SK-MEL-5 (cell line): ENCODE results near the gene PGBD5. TPM values are rescaled to one million over a fixed set of nuclear protein-coding genes. Genes with fewer than 3 reads are reported as not detected.
A peak's percentile ranks its signal among the peaks of the same experiment; 100 is the strongest.

Experiments used
- DNase-seq: peaks from one replicate; pipeline ENCODE4 v3.0.0-alpha.2; 2016; ENCODE audit warnings: low read depth, low spot score
- in situ Hi-C: cut with HindIII; loops from 2 replicates; pipeline ENCODE4 v1.10.0; 2016; ENCODE audit warnings: low sequenced_read_pairs, high pct_unique_total_duplicates, low pct_unique_long_range_greater_than_20kb
- total RNA-seq: library from RNA; depleted of rRNA; stranded (reverse); fragments of >200 nt; shearing (Covaris generic); gene quantifications from 2 replicates; pipeline ENCODE4 v1.2.3, GENCODE V29; 2014

Gene PGBD5
- total RNA-seq, 1 experiment from 2014 or later, result 0.61 TPM

GRCh38 chr1:230345139-230345885 is 80.8 kb downstream of the PGBD5 start:
- in situ Hi-C loops, result no loop called here

GRCh38 chr1:230342699-230343098 is 83.4 kb downstream of the PGBD5 start:
- in situ Hi-C loops, result no loop called here
- DNase-seq, result no peak

More at GRCh38 chr1:230345139-230345885, 80.8 kb downstream of the PGBD5 start:
- DNase-seq, result peak; percentile 84

- in situ Hi-C loops, result no loop called here
- no peak for DNase-seq
Observed at GRCh38 chr1:230342019-230342418, 84.1 kb downstream of the PGBD5 start.

- in situ Hi-C loops, result no loop called here
- DNase-seq, result no peak
Observed at GRCh38 chr1:230341162-230341546, 85.0 kb downstream of the PGBD5 start.

GRCh38 chr1:230340526-230341161 is 85.5 kb downstream of the PGBD5 start:
- in situ Hi-C loops, result no loop called here
- DNase-seq, result no peak

- in situ Hi-C loops, result no loop called here
Observed at GRCh38 chr1:230339033-230339432, 87.1 kb downstream of the PGBD5 start.

GRCh38 chr1:230337266-230337665 is 88.9 kb downstream of the PGBD5 start:
- in situ Hi-C loops, result no loop called here
- peak; percentile 34 for DNase-seq

More at GRCh38 chr1:230339033-230339432, 87.1 kb downstream of the PGBD5 start:
- no peak for DNase-seq

- in situ Hi-C loops, result no loop called here
- no peak for DNase-seq
Observed at GRCh38 chr1:230335861-230336522, 90.1 kb downstream of the PGBD5 start.

GRCh38 chr1:230334447-230334837 is 91.7 kb downstream of the PGBD5 start:
- in situ Hi-C loops, result no loop called here
- no peak for DNase-seq

- no peak for DNase-seq
- in situ Hi-C loops, result no loop called here
Observed at GRCh38 chr1:230333590-230334446, 92.3 kb downstream of the PGBD5 start.

GRCh38 chr1:230332575-230333066 is 93.5 kb downstream of the PGBD5 start:
- in situ Hi-C loops, result no loop called here
- DNase-seq, result no peak

- DNase-seq, result no peak
- in situ Hi-C loops, result no loop called here
Observed at GRCh38 chr1:230332061-230332460, 94.1 kb downstream of the PGBD5 start.

GRCh38 chr1:230330157-230330556 is 96.0 kb downstream of the PGBD5 start:
- in situ Hi-C loops, result no loop called here
- DNase-seq, result no peak

- peak; percentile 28 for DNase-seq
- in situ Hi-C loops, result no loop called here
Observed at GRCh38 chr1:230328342-230329015, 97.7 kb downstream of the PGBD5 start.

- in situ Hi-C loops, result no loop called here
- no peak for DNase-seq
Observed at GRCh38 chr1:230327892-230328284, 98.2 kb downstream of the PGBD5 start.

GRCh38 chr1:230326971-230327891 is 98.9 kb downstream of the PGBD5 start:
- in situ Hi-C loops, result no loop called here
- DNase-seq, result no peak
